Brain microvascular endothelial cell (primary cell): ENCODE measurements around the gene CENPF.

ENCODE experiments used
- DNase-seq: peaks from one replicate; pipeline ENCODE4 v3.0.0-alpha.2; 2020
- H3K27ac ChIP-seq: fragments of 250-450 bp; sonication (Bioruptor Pico); 2 replicates; pipeline ENCODE4 v1.5.1; 2020; ENCODE audit warnings: mild to moderate bottlenecking, moderate library complexity
- H3K27me3 ChIP-seq: fragments of 250-450 bp; sonication (Bioruptor Pico); replicated peaks from 2 replicates; pipeline ENCODE4 v1.5.1; 2020; ENCODE audit warnings: mild to moderate bottlenecking
- H3K36me3 ChIP-seq: fragments of 250-450 bp; sonication (Bioruptor Pico); replicated peaks from 2 replicates; pipeline ENCODE4 v1.5.1; 2020; ENCODE audit warnings: mild to moderate bottlenecking
- H3K4me3 ChIP-seq: 2 replicates; pipeline ENCODE4 v1.5.1; 2011; ENCODE audit warnings: low read depth, mild to moderate bottlenecking, control low read depth, low read length, moderate library complexity
- CTCF ChIP-seq: IDR thresholded peaks from 2 replicates; pipeline ENCODE4 v1.5.1; 2011; ENCODE audit warnings: low read depth, mild to moderate bottlenecking, moderate library complexity, low read length, control low read depth, inconsistent platforms; ENCODE audit errors: missing control alignments
- in situ Hi-C: cut with HindIII; loops from 2 replicates; pipeline ENCODE4 v1.10.0; 2017; ENCODE audit warnings: low sequenced_read_pairs, low pct_ligation_motif_present

CENPF gene

GRCh38 chr1:214700437-214700836, 97.4 kb downstream of the CENPF start:
- Histone ChIP-seq H3K4me3 (no peak overlapping the region), H3K27ac (no peak overlapping the region), H3K36me3 (no peaks in the 10 kb centered on the region), H3K27me3 (no peaks in the 10 kb centered on the region)
- no peak for DNase-seq
- in situ Hi-C loops = no loop called here
- TF ChIP-seq CTCF = no peak

- in situ Hi-C loops = no loop called here
- H3K4me3 ChIP-seq = no peak overlapping the region
- H3K36me3 ChIP-seq = no peaks in the 10 kb centered on the region
- H3K27me3 ChIP-seq = no peaks in the 10 kb centered on the region
- TF ChIP-seq CTCF = no peak
- DNase-seq = no peak
- no peak overlapping the region for H3K27ac ChIP-seq
These were observed 99.6 kb downstream of the CENPF start for GRCh38 chr1:214702556-214702955.

- no peak overlapping the region for H3K4me3 ChIP-seq
- DNase-seq = peak; percentile 73
- H3K36me3 ChIP-seq = no peaks in the 10 kb centered on the region
- no peak for TF ChIP-seq CTCF
- in situ Hi-C loops = no loop called here
- H3K27me3 ChIP-seq = no peaks in the 10 kb centered on the region
- peak overlapping the region; percentile 76 for H3K27ac ChIP-seq
These were observed 104.5 kb downstream of the CENPF start for GRCh38 chr1:214707306-214708087.

GRCh38 chr1:214708321-214708955, 105.4 kb downstream of the CENPF start:
- in situ Hi-C loops = no loop called here
- no peaks in the 10 kb centered on the region for H3K27me3 ChIP-seq
- no peak for TF ChIP-seq CTCF
- DNase-seq = peak; percentile 43
- H3K36me3 ChIP-seq = no peaks in the 10 kb centered on the region
- no peak overlapping the region for H3K4me3 ChIP-seq
- peak overlapping the region; percentile 76 for H3K27ac ChIP-seq

- in situ Hi-C loops = no loop called here
- no peaks in the 10 kb centered on the region for H3K27me3 ChIP-seq
- TF ChIP-seq CTCF = no peak
- H3K4me3 ChIP-seq = no peak overlapping the region
- no peak overlapping the region for H3K27ac ChIP-seq
- H3K36me3 ChIP-seq = no peaks in the 10 kb centered on the region
- no peak for DNase-seq
These were observed 106.2 kb downstream of the CENPF start for GRCh38 chr1:214709241-214709640.
